ENCODE results near the gene SLC22A15.

The SLC22A15 gene

GRCh38 chr1:116110567-116111523, 134.5 kb downstream of the SLC22A15 start, which contains the start of gene MAB21L3:
MAB21L3 (plus strand) TSS chr1:116111399; CDS start chr1:116112616, 1,217 bp downstream.
- no peak for DNase-seq

GRCh38 chr1:116111524-116112021, 135.3 kb downstream of the SLC22A15 start:
- no peak for DNase-seq

GRCh38 chr1:116112388-116113140, 136.3 kb downstream of the SLC22A15 start:
- no peak for DNase-seq

- DNase-seq, result no peak
Observed at GRCh38 chr1:116113615-116114014, 137.3 kb downstream of the SLC22A15 start.

- no peak for DNase-seq
Observed at GRCh38 chr1:116115476-116116439, 139.4 kb downstream of the SLC22A15 start.

GRCh38 chr1:116118471-116118870, 142.2 kb downstream of the SLC22A15 start:
- DNase-seq, result no peak

All from NCI-H510A treated with DMSO at 0.1 percent for 48 hours (cell line).